Stimulated activated CD4-positive, alpha-beta T cell treated with anti-CD3 and anti-CD28 coated beads, Interleukin-4, amount 100 ng/mL, for 24 hours (primary cell): ENCODE measurements around the gene LRP1B.

Source experiments
- DNase-seq: peaks from one replicate; pipeline ENCODE4 v3.0.0-alpha.2; 2020

The LRP1B gene

GRCh38 chr2:140262908-140263307 lies 1867.9 kb downstream of the LRP1B start:
- no peak for DNase-seq

DNA sequence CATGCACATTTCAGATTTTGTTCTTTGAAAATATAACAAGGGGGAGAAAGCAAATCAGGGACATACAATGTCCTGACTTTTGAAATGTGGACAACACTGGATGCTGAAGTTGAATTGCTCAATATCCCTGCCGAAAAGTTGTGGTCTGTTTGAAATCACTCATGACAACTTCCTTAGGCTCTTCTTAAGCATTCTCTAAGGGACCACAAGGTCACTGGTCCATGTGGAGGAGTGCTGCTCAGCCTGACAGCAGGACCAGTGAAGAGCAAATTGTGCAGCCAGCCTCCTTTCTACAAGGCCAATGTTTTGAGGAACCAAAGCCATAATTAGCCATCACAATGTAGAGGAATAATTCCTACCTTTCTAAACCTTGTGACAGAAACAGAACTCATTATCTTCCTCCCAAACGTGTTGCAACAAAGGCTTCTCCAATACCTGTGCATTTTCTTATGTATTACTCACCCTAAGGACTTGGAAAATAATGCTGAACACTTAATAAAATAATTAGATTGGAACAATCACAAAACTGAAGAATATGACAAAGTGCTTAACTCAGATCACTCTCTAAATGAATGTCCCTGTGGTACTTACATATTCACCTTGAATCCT lies 1873.0 kb downstream of the LRP1B start:
- DNase-seq: no peak

- DNase-seq: no peak
These were observed 1874.7 kb downstream of the LRP1B start for GRCh38 chr2:140256080-140256479.

GRCh38 chr2:140249821-140250220 lies 1881.0 kb downstream of the LRP1B start:
- no peak for DNase-seq

GRCh38 chr2:140248623-140249022 lies 1882.2 kb downstream of the LRP1B start:
- no peak for DNase-seq

GRCh38 chr2:140247451-140248195 lies 1883.2 kb downstream of the LRP1B start:
- DNase-seq: no peak

- no peak for DNase-seq
These were observed 1883.9 kb downstream of the LRP1B start for GRCh38 chr2:140246957-140247356.

DNA sequence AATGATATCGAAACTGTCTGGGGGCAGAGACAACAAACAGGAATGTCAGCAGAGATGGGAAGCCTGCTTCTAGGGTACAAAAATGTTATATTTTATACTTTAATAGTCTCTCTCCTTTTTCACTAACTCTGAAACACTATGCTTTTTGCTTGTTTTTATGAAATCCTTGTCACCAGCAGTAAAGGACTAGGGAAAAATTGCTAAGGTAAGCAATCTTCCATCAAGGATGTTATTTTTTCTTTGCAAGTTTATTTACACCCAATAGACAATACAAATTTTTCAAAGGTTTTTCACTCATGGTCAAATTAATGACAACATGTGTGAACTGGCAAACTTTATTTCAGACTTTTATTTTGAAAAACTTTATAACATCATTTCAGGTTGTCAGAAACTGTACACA lies 1884.8 kb downstream of the LRP1B start:
- DNase-seq: no peak

- no peak for DNase-seq
These were observed 1887.9 kb downstream of the LRP1B start for GRCh38 chr2:140242889-140243288.

DNA sequence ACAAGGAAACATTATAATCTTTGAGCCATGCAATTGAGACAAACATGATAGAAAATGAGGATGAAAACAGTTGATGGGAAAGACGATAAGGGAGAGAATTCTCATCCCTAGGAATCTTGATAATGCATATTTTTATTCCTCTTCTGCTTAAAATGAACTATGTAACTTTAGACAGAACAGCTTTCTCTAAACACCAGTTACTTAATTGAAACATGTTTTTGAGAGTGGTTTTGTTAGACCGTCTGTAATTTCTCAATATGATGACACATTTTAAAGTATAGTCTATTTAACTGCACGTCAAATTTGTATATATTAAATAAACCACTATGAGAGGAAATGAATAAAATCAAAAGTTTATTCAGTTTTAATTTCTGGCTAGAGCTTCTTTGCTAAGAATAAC lies 1896.7 kb downstream of the LRP1B start:
- no peak for DNase-seq

DNA sequence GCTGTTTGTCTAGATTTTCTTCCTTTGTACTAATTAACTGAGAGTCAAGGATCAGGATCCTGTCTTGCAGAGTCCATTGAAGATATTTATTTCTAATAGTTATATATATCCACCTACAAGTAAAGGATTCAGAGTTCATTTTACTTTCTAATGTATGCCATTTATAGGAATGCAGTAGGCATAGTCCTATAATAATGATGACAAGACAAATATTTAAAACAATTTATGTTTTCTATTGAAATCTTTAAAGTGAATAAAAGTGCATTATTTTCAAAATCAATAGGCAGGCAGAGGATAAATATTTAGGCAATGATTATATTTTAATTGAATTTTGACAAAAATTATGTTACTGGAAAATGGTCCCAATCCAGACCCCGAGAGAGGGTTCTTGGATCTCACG lies 1919.9 kb downstream of the LRP1B start:
- DNase-seq: no peak

GRCh38 chr2:140205093-140205492 lies 1925.7 kb downstream of the LRP1B start:
- no peak for DNase-seq

DNA sequence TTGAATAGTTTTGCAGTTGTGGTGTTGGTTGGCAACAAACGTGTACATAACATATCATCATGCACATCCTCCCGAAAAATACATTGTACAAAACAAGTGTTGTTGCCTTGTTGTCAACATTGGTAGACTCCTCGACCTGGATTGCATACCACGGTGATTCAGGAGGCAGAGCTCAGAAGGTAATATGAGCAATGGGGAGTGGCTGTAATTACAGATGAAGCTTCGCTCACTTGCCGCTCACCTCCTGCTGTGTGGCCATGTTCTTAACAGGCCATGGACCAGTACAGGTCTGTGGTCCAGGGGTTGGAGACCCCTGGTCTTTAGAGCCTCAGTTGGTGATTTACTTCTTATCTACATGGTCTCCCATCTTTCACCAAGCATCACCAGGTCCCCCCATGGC lies 1927.5 kb downstream of the LRP1B start:
- no peak for DNase-seq

DNA sequence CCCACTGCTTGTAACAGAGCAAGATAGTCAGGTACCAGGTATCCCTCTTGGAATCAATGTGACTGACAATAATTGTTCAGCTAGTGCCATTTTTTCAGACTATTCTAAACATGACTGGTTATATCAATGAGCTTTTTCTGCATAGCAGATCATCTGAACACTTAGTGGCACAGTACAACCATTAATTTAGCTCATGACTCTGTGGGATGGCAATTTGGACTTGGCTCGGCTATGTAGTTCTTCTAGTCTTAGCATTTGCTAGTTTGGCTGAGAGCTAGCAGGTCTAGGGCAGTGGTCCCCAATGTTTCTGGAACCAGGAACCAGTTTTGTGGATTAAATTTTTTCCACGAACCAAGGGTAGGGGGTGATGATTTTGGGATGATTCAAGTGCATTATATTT lies 1929.2 kb downstream of the LRP1B start:
- no peak for DNase-seq

DNA sequence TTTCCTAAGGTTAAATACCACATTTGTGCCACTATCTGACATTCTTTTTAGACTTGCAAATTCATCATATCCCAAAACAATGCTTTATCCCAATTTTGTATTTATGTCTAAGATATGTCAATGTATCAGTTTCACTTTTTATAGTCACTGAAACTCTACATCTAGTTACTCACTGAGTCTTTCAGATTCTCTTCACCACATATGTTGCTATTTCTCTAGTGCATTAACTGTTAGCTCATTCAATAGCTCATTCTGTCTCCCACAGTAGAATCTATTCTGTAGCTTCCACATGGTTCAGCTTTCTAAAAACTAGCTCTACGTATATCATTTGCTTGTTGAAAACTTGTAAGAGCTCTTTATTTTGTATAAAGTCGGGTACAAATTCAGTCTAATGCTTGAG lies 1930.1 kb downstream of the LRP1B start:
- no peak for DNase-seq

GRCh38 chr2:140200307-140200706 lies 1930.5 kb downstream of the LRP1B start:
- DNase-seq: no peak

DNA sequence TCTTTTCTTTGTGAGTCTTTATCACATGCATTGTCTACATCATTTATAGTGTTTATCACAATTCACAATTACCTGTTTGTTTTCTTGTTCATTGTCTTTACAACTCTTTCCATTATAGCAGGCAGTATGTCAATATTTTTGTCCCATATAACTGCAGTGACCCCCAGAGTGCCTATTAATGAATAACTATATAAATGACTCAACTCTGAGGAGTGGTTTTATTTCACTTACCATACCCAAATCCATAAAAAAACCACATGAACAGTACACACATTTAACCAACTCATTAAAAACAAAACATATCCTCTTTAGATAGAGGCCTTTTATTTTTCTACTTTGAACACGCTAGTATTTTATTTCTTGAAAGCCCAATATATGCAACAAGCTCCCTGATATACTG lies 1931.5 kb downstream of the LRP1B start:
- DNase-seq: no peak

DNA sequence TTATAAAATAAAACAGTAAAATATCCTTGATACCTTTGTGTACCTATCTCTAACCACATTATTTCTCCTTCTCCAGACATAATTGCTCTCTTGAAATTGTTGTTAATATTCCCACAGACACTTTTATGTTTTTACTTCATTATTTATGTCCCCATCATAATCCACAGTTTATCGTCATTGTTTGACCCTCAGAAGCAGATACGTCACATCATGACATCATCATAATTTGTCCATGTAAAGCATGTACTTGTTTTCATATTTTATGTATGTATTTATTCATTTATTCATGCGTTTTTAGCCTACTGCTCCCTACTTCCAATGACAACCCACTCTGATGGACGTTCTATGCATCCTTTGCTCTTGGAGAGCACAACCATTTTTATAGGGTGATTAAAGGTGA lies 1943.7 kb downstream of the LRP1B start:
- no peak for DNase-seq

- DNase-seq: no peak
These were observed 1944.5 kb downstream of the LRP1B start for GRCh38 chr2:140186313-140186712.

- no peak for DNase-seq
These were observed 1945.7 kb downstream of the LRP1B start for GRCh38 chr2:140185076-140185475.

- no peak for DNase-seq
These were observed 1947.6 kb downstream of the LRP1B start for GRCh38 chr2:140183056-140183765.
